ENCODE measurements around the gene RRN3.

GRCh38 chr16:15038689-15039088 lies 55.4 kb downstream of the RRN3 start:
- TF ChIP-seq CTCF (optimal IDR thresholded peaks at IDR 0.05 in 1 of 3, IDR thresholded peaks at IDR 0.05 in 1 of 3, conservative IDR thresholded peaks at IDR 0.05 in 1 of 3; ENCODE audit: extremely low read depth in 1 of 3, insufficient read depth in 2 of 3, low read length in 3 of 3) = no peak
- TF ChIP-seq EZH2 (IDR thresholded peaks at IDR 0.05; ENCODE audit: low read length) = no peak

Data from keratinocyte (primary cell).